Left colon (tissue), 2 donors: ENCODE measurements around the gene ZNF541. TPM values are rescaled to one million over a fixed set of nuclear protein-coding genes. Genes with fewer than 3 reads are reported as not detected.

Experiments
- ATAC-seq: fragments of 200-7000 bp; cut with Tn5 transposase; one replicate; pipeline ENCODE4 v1.9.1; 2020; ENCODE audit warnings: mild to moderate bottlenecking, moderate library complexity
- DNase-seq, 2 donors: peaks; one replicate each; pipeline ENCODE4 v3.0.0-alpha.2; 2020
- intact Hi-C, 2 donors: fragments of 100-400 bp; cut with DNase I in 1 of 2; cut with micrococcal nuclease in 1 of 2; formaldehyde crosslinking; loops; one replicate each; pipeline versions ENCODE4 v1.11.2 to v1.14.0; 2022; cut with DNase I, micrococcal nuclease
- total RNA-seq, 2 donors: library from RNA; stranded (reverse); fragmentation: NEBNext Ultra II Directional; extraction: Animal tissue kit (Norgen Biotek cat#: 25700); gene quantifications; one replicate each; pipeline ENCODE4 v1.2.1, GENCODE V29; 2021
- donor health status: DM: no; HTN: no; CAD: no.
- donor health status: DM: yes; HTN: yes; CAD: no.

ZNF541 gene
- total RNA-seq, 2 donors from 2014 or later = 0.11 TPM; not detected in 1

DNA sequence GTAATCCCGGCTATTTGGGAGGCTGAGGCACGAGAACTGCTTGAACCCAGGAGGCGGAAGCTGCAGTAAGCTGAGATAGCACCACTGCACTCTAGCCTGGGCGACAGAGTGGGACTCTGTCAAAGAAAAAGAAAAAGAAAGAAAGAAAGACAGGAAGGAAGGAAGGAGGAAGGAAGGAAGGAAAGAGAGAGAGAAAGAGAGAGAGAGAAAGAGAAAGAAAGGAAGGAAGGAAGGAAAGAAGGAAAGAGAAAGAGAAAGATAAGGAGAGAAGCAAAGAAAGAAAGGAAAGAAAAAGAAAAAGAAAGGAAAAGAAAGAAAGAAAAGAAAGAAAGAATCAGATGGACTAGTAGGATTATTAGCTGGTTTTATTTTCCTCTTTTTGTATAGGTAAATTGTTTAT, 22.8 kb downstream of the ZNF541 start:
- ATAC-seq (no peak), DNase-seq (no peak)
- intact Hi-C loops = no loop called here

DNA sequence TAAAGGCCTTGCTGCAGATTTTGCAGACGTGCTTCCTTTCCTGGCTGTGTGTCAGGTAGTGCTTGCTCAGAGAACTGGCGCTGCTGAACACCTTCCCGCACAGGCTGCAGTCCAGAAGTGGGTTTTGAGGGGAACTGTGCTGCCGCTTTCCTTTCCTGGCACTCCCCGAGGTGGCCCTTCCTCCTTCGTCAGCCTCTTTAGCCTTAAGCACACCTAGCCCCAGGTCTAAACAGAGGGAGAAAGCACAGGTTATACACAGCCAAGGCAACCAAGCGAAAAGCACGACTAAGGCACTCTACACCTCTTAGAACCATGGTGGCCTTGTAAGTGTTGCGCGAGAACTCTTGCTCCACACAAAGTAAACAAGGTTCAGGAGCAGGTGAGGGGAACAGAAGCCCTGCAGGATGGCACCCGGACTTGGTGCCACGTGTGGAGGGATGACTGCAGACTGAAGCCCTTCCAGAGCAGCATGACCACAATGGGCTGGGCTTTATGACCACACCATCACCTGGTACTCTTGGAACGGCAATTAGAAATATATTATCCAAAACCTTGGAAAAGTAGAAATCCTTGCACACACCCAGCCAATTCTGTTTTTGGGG, 23.6 kb downstream of the ZNF541 start:
- DNase-seq = no peak
- ATAC-seq = peak; percentile 77
- intact Hi-C loops = no loop called here

- ATAC-seq = no peak
- intact Hi-C loops = no loop called here
- DNase-seq = no peak
These were observed 25.7 kb downstream of the ZNF541 start for GRCh38 chr19:47547199-47547598.

- DNase-seq (no peak), ATAC-seq (no peak)
- intact Hi-C loops = no loop called here
These were observed 27.6 kb downstream of the ZNF541 start for GRCh38 chr19:47545061-47545948.

GRCh38 chr19:47544476-47544875, 28.5 kb downstream of the ZNF541 start:
- DNase-seq (no peak), ATAC-seq (no peak)
- intact Hi-C loops = no loop called here

DNA sequence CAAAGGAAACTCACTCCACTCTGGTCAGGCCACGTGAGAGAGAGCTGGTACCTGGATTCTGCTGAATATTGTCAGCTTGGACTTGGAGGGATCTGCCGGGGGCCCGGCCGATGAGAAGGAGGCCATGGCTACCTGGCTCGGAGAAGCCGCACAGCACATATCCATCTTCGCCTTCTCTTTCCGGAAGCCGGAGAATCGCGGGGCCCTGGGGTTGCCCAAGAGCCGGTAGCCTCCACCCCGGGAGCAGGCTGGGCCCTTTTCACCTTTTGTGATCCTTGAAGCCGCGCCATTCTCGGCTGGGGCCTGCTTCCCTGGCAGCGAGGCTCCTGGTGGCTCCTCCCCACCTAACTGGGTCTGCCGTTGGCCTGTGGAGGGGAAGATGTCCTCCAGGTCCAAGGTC, 28.9 kb downstream of the ZNF541 start:
- DNase-seq (no peak), ATAC-seq (no peak)
- intact Hi-C loops = no loop called here

- intact Hi-C loops = no loop called here
- no peak for DNase-seq
- no peak for ATAC-seq
These were observed 30.9 kb downstream of the ZNF541 start for GRCh38 chr19:47542030-47542475.

DNA sequence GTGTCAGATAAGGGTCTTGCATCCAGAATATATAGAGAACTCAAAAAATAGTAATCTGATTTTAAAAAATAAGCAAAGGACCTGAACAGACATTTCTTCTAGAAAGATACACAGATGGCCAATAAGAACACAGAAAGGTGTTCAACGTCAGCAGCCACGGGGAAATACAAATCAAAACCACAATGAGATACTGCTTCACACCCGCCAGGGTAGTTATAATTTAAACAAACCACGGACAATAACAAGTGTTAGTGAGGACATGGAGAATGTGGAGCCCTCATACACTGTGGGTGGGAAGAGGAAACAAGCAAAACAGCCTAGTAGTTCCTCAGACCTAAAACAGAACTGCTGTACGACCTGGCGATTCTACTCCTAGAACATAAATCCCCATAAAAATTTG, 31.4 kb downstream of the ZNF541 start:
- peak; percentile 39 for ATAC-seq

GRCh38 chr19:47540748-47541147, 32.2 kb downstream of the ZNF541 start:
- no peak for ATAC-seq
- no peak for DNase-seq
- intact Hi-C loops = no loop called here

More for the DNA sequence above, 31.4 kb downstream of the ZNF541 start:
- intact Hi-C loops = no loop called here
- no peak for DNase-seq

DNA sequence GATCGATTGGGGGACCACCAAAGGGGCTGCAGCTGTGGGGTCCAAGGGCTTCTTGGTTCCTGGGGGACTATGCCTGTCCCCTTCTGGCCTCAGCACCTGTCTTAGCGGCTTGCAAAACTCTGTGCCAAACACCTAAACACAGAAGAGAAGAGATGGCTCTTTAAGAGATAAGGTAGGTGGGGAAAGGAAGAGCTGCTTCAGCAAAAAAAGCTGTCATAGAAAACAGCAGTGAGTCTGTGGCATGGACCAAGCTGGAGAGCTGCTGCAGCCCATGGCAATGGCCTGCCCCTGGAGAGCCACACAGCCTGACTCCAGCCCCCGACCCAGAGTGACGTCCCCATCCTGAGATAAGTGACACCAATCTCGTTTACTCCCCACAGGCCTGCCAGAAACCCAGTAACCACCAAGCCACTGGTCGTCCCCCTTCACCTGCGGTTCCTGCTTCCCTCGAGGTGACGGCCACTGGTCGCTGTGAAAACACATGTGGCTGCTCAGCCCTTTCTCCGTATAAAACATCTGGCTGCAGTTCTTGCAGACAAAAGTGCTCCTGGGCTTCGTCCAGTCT, 33.1 kb downstream of the ZNF541 start:
- intact Hi-C loops = no loop called here
- ATAC-seq = no peak
- no peak for DNase-seq

GRCh38 chr19:47538812-47539211, 34.1 kb downstream of the ZNF541 start:
- ATAC-seq (no peak), DNase-seq (no peak)
- intact Hi-C loops = no loop called here

DNA sequence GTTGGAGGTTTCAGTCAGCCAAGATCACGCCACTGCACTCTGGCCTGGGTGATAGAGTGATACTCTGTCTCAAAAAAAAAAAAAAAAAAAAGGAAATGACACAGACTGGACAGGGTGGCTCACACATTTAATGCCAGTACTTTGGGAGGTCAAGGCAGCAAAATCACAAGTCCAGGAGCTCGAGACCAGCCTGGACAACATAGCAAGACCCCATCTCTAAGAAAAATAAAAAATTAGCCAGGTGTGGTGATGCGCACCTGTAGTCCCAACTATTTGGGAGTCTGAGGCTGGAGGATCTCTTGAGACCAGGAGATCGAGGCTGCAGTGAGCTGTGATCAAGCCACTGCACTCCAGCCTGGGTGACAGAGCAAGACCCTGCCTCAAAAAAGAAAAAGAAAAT, 35.5 kb downstream of the ZNF541 start:
- ATAC-seq (no peak), DNase-seq (no peak)
- intact Hi-C loops = no loop called here

GRCh38 chr19:47534628-47535027, 38.3 kb downstream of the ZNF541 start:
- intact Hi-C loops = no loop called here
- ATAC-seq = no peak
- DNase-seq = no peak

DNA sequence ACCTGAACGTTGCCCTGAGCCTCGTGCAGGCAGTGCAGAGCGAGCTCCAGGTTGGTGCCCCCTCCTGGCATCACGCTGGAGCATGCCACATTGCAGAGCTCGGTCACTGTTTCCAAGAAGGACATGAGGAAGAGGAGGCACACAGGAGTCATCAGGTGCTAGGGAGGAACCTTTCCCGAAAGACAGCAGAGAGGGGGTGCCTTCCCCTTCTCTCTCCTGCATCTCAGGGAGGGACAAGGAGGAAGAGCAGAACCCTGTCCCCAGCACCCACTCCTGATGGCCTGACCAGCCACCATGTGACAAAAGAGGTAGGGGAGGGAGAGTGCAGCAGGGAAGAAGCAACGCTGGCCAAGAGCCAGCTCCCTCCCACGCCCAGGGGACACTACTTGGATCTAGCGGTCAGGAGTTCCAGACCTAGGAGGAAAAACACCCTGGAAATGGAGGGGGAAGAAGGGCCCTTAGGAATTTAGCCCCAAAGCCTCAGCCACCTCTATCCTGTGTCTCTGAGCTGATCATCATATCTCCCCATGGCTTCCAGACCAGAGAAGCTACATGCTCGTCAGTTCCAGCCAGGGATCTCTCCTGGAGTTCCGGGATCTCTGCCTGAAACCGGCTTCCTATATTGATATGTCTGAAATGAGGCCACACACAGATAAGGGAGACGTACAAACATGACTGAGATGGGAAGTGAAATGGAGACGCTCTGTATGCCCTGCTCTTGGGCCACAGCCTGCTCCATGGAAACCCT, 41.1 kb downstream of the ZNF541 start:
- intact Hi-C loops = no loop called here
- no peak for DNase-seq
- ATAC-seq = no peak

- intact Hi-C loops = no loop called here
- ATAC-seq (no peak), DNase-seq (no peak)
These were observed 43.8 kb downstream of the ZNF541 start for GRCh38 chr19:47529018-47529742.

- no peak for DNase-seq
- intact Hi-C loops = no loop called here
- ATAC-seq = no peak
These were observed 46.1 kb downstream of the ZNF541 start for GRCh38 chr19:47526798-47527197.

DNA sequence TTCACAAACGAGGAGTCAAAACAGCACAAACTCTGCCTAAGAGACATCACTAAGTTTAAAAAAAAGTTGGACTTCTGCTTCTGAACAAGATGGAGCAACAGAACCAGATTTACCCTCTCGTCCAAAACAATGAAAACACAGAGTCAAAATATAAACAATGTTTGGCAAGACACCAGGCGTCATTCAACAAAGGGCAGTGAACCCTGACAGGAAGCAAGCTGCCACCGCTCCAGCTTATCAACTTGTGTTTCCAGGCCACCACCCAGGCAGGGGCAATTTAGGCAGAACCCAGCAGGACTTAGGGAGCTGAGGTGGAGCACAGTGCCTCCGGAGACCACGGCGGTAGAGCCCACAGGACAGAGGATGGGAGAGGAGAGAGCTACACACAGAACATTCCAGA, 49.5 kb downstream of the ZNF541 start:
- peak in 1 of 2 donors; percentile 45 for DNase-seq
- intact Hi-C loops = loop anchor here in 1 of 2 donors (5.0 kb wide), 1 partner anchor 174 kb away; no protein-coding TSS in a partner anchor
- peak; percentile 87 for ATAC-seq
